HL-60/S4 treated with retinoic acid at 250 ng/mL for 4 days and 3 days (cell line): Measurements from ENCODE around the gene SMTNL2.

Experiments used
- in situ Hi-C: fragments of 300-500 bp; cut with MboI; formaldehyde crosslinking; loops from 2 replicates; pipeline ENCODE4 v1.7.0; 2022; ENCODE audit warnings: low sequenced_read_pairs

SMTNL2 gene

DNA sequence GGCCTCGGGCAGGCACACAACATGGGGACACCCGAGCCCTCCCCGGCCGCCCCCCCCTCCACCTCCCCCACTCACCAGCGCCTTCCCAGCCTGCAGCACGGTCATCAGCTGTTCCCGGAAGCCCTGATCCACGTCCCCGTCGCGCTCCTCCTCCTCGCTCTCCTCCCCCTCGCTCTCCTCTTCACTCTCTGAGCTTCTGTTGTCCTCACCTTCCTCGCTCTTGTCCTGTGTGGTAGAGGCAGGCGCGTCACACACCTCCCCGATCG lies 39.4 kb upstream of the SMTNL2 start:
- in situ Hi-C loops = no loop called here

GRCh38 chr17:4545217-4545951 lies 38.9 kb upstream of the SMTNL2 start:
- in situ Hi-C loops = no loop called here

GRCh38 chr17:4547118-4547906 lies 37.0 kb upstream of the SMTNL2 start:
- in situ Hi-C loops = no loop called here

DNA sequence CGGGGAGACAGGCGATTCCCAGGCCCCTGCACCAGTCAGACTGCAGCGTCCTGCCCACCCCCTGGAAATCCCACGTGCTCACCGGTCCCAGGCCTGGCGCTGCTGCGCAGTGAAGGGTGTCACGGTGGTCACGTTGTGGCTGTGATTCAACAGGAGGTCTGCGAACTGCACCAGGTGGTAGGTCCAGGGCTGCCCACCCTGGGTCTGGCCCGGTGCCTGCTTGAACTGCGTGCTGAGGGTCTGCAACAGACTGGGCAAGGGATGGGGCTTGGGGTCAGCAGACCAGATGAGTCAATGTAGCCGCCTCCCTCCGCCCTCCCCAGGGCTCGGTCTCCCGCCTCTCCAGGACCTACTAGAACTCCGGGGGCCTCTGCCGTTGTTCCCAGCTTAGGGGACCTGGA lies 36.3 kb upstream of the SMTNL2 start:
- in situ Hi-C loops = no loop called here

DNA sequence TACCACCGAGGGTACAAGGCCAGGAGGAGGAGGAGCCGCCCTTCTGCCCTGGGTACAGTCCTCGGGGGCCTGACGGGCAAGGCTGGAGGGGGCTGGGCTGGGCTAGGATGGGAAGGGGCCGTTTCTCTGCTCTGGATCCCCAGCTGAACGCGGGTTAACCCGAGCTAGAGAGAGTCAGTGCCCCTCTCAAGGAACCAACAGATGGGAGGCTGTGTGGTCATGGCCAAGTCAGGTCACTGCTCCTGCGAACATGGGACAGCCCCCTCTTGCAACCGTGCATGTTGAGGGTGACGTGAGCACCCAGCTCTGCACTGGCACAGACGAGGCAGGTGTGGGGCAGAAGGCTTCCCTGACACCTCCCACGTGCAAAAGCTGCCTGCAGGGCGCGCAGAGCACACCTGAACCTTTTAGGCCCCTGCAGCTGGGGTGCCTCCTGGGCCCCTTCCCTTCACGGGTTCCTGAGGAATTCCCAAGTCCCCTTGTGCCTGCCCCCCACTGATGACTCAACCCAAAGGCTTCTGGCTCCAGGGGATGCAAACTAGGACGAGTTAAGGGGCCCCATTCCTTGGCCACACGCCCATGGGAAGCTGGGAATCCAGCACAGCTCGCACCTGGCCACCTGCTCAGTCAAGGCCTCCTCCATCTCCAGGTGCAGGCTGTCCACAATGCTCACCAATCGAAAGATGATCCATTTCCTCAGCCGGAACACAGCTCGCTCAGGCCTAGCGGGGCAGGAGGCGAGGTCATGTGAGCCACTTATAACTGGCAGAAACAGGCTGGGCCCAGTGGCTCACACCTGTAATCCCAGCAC lies 35.4 kb upstream of the SMTNL2 start:
- in situ Hi-C loops = no loop called here

DNA sequence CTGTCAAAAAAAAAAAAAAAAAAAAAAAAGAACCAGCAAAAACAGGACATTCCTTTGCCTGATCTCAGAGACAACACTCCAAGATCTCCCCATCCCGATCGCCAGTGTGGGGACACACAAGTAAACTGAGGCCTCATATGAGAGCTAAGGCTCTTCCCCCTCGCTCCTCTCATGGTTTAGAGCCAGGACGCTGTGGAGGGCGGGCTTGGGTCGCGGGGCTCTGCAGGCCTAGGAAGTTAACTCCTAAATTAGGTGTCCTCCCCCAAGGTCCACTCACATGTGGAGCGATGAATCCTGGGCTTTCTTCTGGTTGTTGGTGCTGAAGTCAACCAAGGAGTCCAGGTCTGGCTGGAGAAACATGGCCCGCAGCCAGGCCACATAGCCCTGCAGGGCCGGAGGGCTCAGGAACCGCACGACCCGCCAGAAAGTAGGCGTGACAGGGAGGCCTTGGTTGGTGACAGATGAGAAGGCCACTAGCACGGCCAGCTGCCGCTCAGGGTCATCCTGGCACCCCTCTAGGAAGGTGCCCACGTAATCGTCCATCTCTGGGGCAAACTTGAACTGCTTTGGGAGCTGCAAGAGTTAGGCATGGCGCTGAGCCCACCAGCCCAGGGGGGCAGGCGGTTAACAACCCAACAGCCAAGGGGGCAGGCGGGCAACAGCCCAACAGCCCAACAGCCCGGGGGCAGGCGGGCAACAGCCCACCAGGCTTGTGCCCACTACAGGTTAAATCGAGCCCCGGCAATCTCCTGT lies 34.4 kb upstream of the SMTNL2 start:
- in situ Hi-C loops = loop anchor here (25.0 kb wide), 1 partner anchor 337 kb away; the partner anchor contains the start of gene C17orf107

GRCh38 chr17:4550534-4551039 lies 33.7 kb upstream of the SMTNL2 start:
- in situ Hi-C loops = loop anchor here (25.0 kb wide), 1 partner anchor 337 kb away; the partner anchor contains the start of gene C17orf107

GRCh38 chr17:4551141-4551540 lies 33.2 kb upstream of the SMTNL2 start:
- in situ Hi-C loops = loop anchor here (25.0 kb wide), 1 partner anchor 336 kb away; the partner anchor contains the start of gene C17orf107

- in situ Hi-C loops = loop anchor here (25.0 kb wide), 1 partner anchor 335 kb away; the partner anchor contains the start of gene C17orf107
Observed at GRCh38 chr17:4551796-4552525, 32.4 kb upstream of the SMTNL2 start.

- in situ Hi-C loops = loop anchor here (25.0 kb wide), 1 partner anchor 334 kb away; the partner anchor contains the start of gene C17orf107
Observed at GRCh38 chr17:4553669-4554068, 30.7 kb upstream of the SMTNL2 start.

DNA sequence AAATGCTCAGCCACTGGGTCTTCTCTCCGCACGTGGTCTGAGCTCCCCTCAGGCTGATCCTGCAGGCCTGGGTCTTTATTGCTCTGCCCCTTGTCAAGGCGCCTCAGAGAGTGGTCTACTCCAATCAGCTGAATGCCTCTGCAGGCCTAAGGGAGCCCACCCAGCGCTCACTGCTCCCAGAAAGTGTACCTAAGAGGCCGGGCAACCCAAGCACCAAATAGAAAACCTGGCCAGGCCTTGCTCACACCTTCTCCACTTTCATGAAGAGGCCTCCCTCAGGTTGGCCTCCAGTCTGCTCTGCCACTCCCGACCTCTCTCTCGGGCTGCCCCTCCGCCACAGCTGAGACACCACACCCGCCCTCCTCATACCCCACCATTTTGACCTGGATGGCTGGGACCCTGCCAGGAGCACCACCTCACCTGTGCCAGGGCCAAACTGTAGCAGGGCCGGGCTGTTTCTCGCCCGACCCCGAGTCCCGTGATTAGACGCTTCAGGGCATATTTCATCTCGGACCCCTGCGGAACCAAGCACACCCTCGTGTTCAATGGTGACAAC lies 29.8 kb upstream of the SMTNL2 start:
- in situ Hi-C loops = loop anchor here (25.0 kb wide), 1 partner anchor 333 kb away; the partner anchor contains the start of gene C17orf107

- in situ Hi-C loops = loop anchor here (25.0 kb wide), 1 partner anchor 332 kb away; the partner anchor contains the start of gene C17orf107
Observed at GRCh38 chr17:4554997-4555799, 29.1 kb upstream of the SMTNL2 start, which contains the start of gene MYBBP1A. Gene MYBBP1A, minus strand, starts transcription at chr17:4555384. Its CDS starts 60 bp downstream, at chr17:4555324.

- in situ Hi-C loops = loop anchor here (25.0 kb wide), 1 partner anchor 331 kb away; the partner anchor contains the start of gene C17orf107
Observed at GRCh38 chr17:4555873-4556759, 28.2 kb upstream of the SMTNL2 start.

GRCh38 chr17:4556996-4557395 lies 27.3 kb upstream of the SMTNL2 start:
- in situ Hi-C loops = loop anchor here (25.0 kb wide), 1 partner anchor 330 kb away; the partner anchor contains the start of gene C17orf107

GRCh38 chr17:4557626-4558346 lies 26.5 kb upstream of the SMTNL2 start:
- in situ Hi-C loops = loop anchor here (25.0 kb wide), 1 partner anchor 330 kb away; the partner anchor contains the start of gene C17orf107

DNA sequence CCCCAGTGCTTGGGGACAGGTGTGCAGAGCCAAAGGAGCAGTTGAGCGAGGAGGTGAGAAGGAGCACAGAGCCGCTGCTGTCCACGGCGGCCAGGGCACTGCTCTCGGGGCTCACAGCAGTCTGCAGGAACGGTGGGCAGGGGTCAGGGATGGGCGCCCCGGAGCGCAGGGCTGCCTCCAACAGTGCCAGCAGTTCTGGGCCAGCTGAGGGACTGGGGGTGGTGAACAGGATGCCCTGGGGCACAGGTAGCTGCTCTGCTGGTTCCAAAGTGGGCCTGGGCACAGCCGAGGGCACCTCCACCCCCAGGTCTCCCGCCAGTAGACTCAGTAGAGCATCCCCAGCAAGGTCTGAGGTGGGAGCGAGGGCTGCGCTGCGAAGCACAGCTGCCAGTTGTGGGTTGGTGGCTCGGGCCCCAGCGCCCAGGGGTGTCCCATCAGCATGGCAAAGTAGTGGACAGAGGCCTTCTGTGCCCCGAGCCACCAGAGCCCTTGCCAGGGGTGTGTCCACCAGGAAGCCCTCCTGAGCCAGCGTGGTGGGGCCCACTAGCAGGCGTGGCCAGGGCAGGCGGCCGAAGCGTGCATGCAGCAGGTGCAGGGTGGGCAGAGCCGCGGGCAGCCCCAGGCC lies 25.9 kb upstream of the SMTNL2 start:
- in situ Hi-C loops = loop anchor here (25.0 kb wide), 1 partner anchor 329 kb away; the partner anchor contains the start of gene C17orf107
